Liver (tissue), 3 donors: ENCODE measurements around the gene TGFBR1.

ENCODE experiments used
- EGR1 ChIP-seq, 2 donors: IDR thresholded peaks; 2 replicates each; pipeline ENCODE4 v1.6.1; 2016 to 2018; ENCODE audit warnings: antibody characterized with exemption in 2 of 2, low read depth in 2 of 2
- FOXA1 ChIP-seq: IDR thresholded peaks from 2 replicates; pipeline ENCODE4 v1.6.1; 2016; ENCODE audit warnings: antibody characterized with exemption
- GABPA ChIP-seq, 2 donors: IDR thresholded peaks in 1 of 2; conservative IDR thresholded peaks in 1 of 2; 2 replicates each; pipeline ENCODE4 v1.6.1; 2016; ENCODE audit warnings: antibody characterized with exemption in 2 of 2, mild to moderate bottlenecking in 1 of 2, moderate library complexity in 1 of 2
- JUND ChIP-seq, 2 donors: IDR thresholded peaks; 2 replicates each; pipeline ENCODE4 v1.6.1; 2016; ENCODE audit warnings: antibody characterized with exemption in 2 of 2
- RAD21 ChIP-seq, 2 donors: IDR thresholded peaks; 2 replicates each; pipeline ENCODE4 v1.6.1; 2016; ENCODE audit warnings: antibody characterized with exemption in 2 of 2, mild to moderate bottlenecking in 2 of 2
- RXRA ChIP-seq, 2 donors: IDR thresholded peaks; 2 replicates each; pipeline ENCODE4 v1.6.1; 2017 to 2018; ENCODE audit warnings: antibody characterized with exemption in 2 of 2, mild to moderate bottlenecking in 1 of 2
- SP1 ChIP-seq: IDR thresholded peaks from 2 replicates; pipeline ENCODE4 v1.6.1; 2018; ENCODE audit warnings: antibody characterized with exemption, mild to moderate bottlenecking
- TAF1 ChIP-seq: conservative IDR thresholded peaks from 2 replicates; pipeline ENCODE4 v1.6.1; 2016; ENCODE audit warnings: antibody characterized with exemption, mild to moderate bottlenecking
- YY1 ChIP-seq: IDR thresholded peaks from 2 replicates; pipeline ENCODE4 v1.6.1; 2016; ENCODE audit warnings: antibody characterized with exemption, mild to moderate bottlenecking
- TF ChIP-seq, protein P1 (sequence below): fragments of 150-350 bp; IDR thresholded peaks from 2 replicates; pipeline ENCODE4 v1.5.1; 2017; ENCODE audit warnings: improper control_type of control experiment, low read depth, low read length; ENCODE audit not compliant: missing input control
- donor health status: healthy.
- donor health status: healthy.

DNA sequence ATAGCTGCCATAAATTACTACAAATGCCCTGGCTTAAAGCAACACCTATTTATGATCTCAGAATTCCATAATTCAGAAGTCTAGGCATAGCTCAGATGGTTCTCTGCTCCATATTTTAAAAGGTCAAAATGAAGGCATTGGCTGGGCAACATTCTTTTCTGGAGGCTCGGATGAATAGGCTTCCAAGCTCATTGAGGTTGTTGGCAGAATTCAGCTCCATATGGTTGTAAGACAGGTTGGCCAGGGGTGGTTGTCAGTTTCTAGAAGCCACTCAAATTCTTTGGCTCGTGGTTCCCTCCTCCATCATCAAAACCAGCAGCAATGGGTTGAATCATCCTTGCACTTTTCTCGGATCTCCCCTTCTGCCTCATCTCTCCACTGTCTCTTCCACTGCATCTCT lies 49.4 kb downstream of the TGFBR1 start:
- TF ChIP-seq, protein P1, sequence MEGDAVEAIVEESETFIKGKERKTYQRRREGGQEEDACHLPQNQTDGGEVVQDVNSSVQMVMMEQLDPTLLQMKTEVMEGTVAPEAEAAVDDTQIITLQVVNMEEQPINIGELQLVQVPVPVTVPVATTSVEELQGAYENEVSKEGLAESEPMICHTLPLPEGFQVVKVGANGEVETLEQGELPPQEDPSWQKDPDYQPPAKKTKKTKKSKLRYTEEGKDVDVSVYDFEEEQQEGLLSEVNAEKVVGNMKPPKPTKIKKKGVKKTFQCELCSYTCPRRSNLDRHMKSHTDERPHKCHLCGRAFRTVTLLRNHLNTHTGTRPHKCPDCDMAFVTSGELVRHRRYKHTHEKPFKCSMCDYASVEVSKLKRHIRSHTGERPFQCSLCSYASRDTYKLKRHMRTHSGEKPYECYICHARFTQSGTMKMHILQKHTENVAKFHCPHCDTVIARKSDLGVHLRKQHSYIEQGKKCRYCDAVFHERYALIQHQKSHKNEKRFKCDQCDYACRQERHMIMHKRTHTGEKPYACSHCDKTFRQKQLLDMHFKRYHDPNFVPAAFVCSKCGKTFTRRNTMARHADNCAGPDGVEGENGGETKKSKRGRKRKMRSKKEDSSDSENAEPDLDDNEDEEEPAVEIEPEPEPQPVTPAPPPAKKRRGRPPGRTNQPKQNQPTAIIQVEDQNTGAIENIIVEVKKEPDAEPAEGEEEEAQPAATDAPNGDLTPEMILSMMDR: no peak
- no peak for TF ChIP-seq FOXA1
- TF ChIP-seq TAF1: no peak
- no peak for TF ChIP-seq RXRA (IDR thresholded peaks at IDR 0.05)
- TF ChIP-seq JUND (IDR thresholded peaks at IDR 0.05): no peak
- TF ChIP-seq EGR1 (IDR thresholded peaks at IDR 0.05; ENCODE audit: low read depth in 2 of 2): no peak
- no peak for TF ChIP-seq SP1
- TF ChIP-seq YY1: no peak
- no peak for TF ChIP-seq RAD21 (IDR thresholded peaks at IDR 0.05)
- TF ChIP-seq GABPA (IDR thresholded peaks at IDR 0.05 in 1 of 2, conservative IDR thresholded peaks at IDR 0.05 in 1 of 2): no peak
